Fibroblast of lung (primary cell): ENCODE results near the gene PCDHA1. TPM values are rescaled to one million over a fixed set of nuclear protein-coding genes. Genes with fewer than 3 reads are reported as not detected.

Source experiments
- DNase-seq, 2 donors: peaks; one replicate each; pipeline versions ENCODE4 v3.0.0 to v3.0.0-alpha.2; 2010; ENCODE audit warnings: low read depth in 2 of 2
- H2AFZ ChIP-seq: 2 replicates; pipeline ENCODE4 v1.5.1; 2012; ENCODE audit warnings: low read length, control low read depth, inconsistent platforms
- H3K27ac ChIP-seq: 2 replicates; pipeline ENCODE4 v1.5.1; 2011; ENCODE audit warnings: low read length, control low read depth; ENCODE audit not compliant: insufficient read depth
- H3K27me3 ChIP-seq: 2 replicates; pipeline ENCODE4 v1.5.1; 2011; ENCODE audit warnings: mild to moderate bottlenecking, low read length; ENCODE audit not compliant: control insufficient read depth, insufficient read depth
- H3K36me3 ChIP-seq: 2 replicates; pipeline ENCODE4 v1.5.1; 2011; ENCODE audit warnings: low read length; ENCODE audit not compliant: control insufficient read depth, insufficient read depth
- H3K4me1 ChIP-seq: 2 replicates; pipeline ENCODE4 v1.5.1; 2011; ENCODE audit warnings: low read length; ENCODE audit not compliant: control insufficient read depth, insufficient read depth; ENCODE audit errors: extremely low read depth
- H3K4me2 ChIP-seq: 2 replicates; pipeline ENCODE4 v1.5.1; 2011; ENCODE audit warnings: low read length, control low read depth; ENCODE audit not compliant: insufficient read depth; ENCODE audit errors: extremely low read depth
- H3K4me3 ChIP-seq, 4 experiments: fragments of 200-600 bp in 1 of 4; sonication (generic) in 1 of 4; replicated peaks in 1 of 4; 2 replicates each; pipeline ENCODE4 v1.5.1; 2011 to 2016; ENCODE audit warnings: low read length in 4 of 4, low read depth in 3 of 4, mild to moderate bottlenecking in 3 of 4, control low read depth in 2 of 4, inconsistent platforms in 1 of 4, mixed read lengths in 1 of 4; ENCODE audit not compliant: insufficient read depth in 1 of 4; ENCODE audit errors: control extremely low read depth in 1 of 4
- H3K79me2 ChIP-seq: 2 replicates; pipeline ENCODE4 v1.5.1; 2012; ENCODE audit warnings: mild to moderate bottlenecking, low read length, inconsistent platforms; ENCODE audit not compliant: control insufficient read depth, insufficient read depth
- H3K9ac ChIP-seq: 2 replicates; pipeline ENCODE4 v1.5.1; 2011; ENCODE audit warnings: mild to moderate bottlenecking, low read length, control low read depth; ENCODE audit not compliant: insufficient read depth
- H3K9me3 ChIP-seq: 2 replicates; pipeline ENCODE4 v1.5.1; 2012; ENCODE audit warnings: low read depth, low read length; ENCODE audit not compliant: control insufficient read depth, insufficient read depth
- H4K20me1 ChIP-seq: 2 replicates; pipeline ENCODE4 v1.5.1; 2011; ENCODE audit warnings: low read length; ENCODE audit not compliant: control insufficient read depth, insufficient read depth; ENCODE audit errors: extremely low read depth
- CTCF ChIP-seq, 2 donors: IDR thresholded peaks in 1 of 2; conservative IDR thresholded peaks in 1 of 2; 1 replicate in 1 of 2; 2 replicates in 1 of 2; pipeline ENCODE4 v1.5.1; 2011 to 2012; ENCODE audit warnings: low read length in 2 of 2, control low read depth in 1 of 2, inconsistent platforms in 1 of 2, low read depth in 1 of 2, mild to moderate bottlenecking in 1 of 2
- EZH2 ChIP-seq: IDR thresholded peaks from 2 replicates; pipeline ENCODE4 v1.5.1; 2012; ENCODE audit warnings: low read length, control low read depth, mild to moderate bottlenecking; ENCODE audit errors: missing control alignments
- polyA plus RNA-seq, 2 donors: library from polyadenylated mRNA; depleted of rRNA in 1 of 2; stranded (reverse) in 1 of 2; unstranded in 1 of 2; fragments of >200 nt; gene quantifications; 2 replicates each; pipeline ENCODE4 v1.2.1, GENCODE V29; 2011 to 2012; ENCODE audit warnings: missing spikeins in 1 of 2
- total RNA-seq: library from RNA; depleted of rRNA; stranded (reverse); fragments of >200 nt; gene quantifications from 2 replicates; pipeline ENCODE4 v1.2.1, GENCODE V29; 2014

Gene PCDHA1
- total and polyA plus RNA-seq, 2 donors (not counting 1 experiment from before 2014, with no cell fraction given) = under 0.01 to 0.12 TPM

- Histone ChIP-seq H3K79me2 (no peaks in the 10 kb centered on the region), H3K9me3 (no peaks in the 10 kb centered on the region), H2AFZ (no peak overlapping the region), H3K4me3 (no peak overlapping the region), H3K9ac (no peak overlapping the region), H3K4me2 (no peak overlapping the region), H3K4me1 (no peaks in the 10 kb centered on the region), H3K27me3 (no peaks in the 10 kb centered on the region), H4K20me1 (no peaks in the 10 kb centered on the region), H3K36me3 (no peaks in the 10 kb centered on the region), H3K27ac (no peak overlapping the region)
- DNase-seq = no peak
- TF ChIP-seq EZH2 (no peak), CTCF (conservative IDR thresholded peaks at IDR 0.05 in 1 of 2, IDR thresholded peaks at IDR 0.05 in 1 of 2; ENCODE audit: low read depth in 1 of 2, low read length in 2 of 2) (no peak)
These were observed 232.0 kb downstream of the PCDHA1 start for GRCh38 chr5:141017943-141018342.

- H3K79me2 ChIP-seq = no peaks in the 10 kb centered on the region
- no peak overlapping the region for H2AFZ ChIP-seq
- TF ChIP-seq CTCF (conservative IDR thresholded peaks at IDR 0.05 in 1 of 2, IDR thresholded peaks at IDR 0.05 in 1 of 2; ENCODE audit: low read depth in 1 of 2, low read length in 2 of 2) (no peak), EZH2 (no peak)
- no peaks in the 10 kb centered on the region for H3K9me3 ChIP-seq
- H4K20me1 ChIP-seq = no peaks in the 10 kb centered on the region
- H3K27me3 ChIP-seq = no peaks in the 10 kb centered on the region
- no peak overlapping the region for H3K4me3 ChIP-seq
- H3K27ac ChIP-seq = no peak overlapping the region
- H3K9ac ChIP-seq = no peak overlapping the region
- no peaks in the 10 kb centered on the region for H3K4me1 ChIP-seq
- DNase-seq = no peak
- no peaks in the 10 kb centered on the region for H3K36me3 ChIP-seq
- no peak overlapping the region for H3K4me2 ChIP-seq
These were observed 236.4 kb downstream of the PCDHA1 start for GRCh38 chr5:141022384-141022783.

GRCh38 chr5:141031006-141031405, 245.1 kb downstream of the PCDHA1 start:
- no peaks in the 10 kb centered on the region for H4K20me1 ChIP-seq
- no peak overlapping the region for H2AFZ ChIP-seq
- no peak overlapping the region for H3K4me2 ChIP-seq
- H3K4me3 ChIP-seq = no peak overlapping the region
- H3K4me1 ChIP-seq = no peaks in the 10 kb centered on the region
- H3K9ac ChIP-seq = no peak overlapping the region
- no peaks in the 10 kb centered on the region for H3K27me3 ChIP-seq
- TF ChIP-seq EZH2 (no peak), CTCF (conservative IDR thresholded peaks at IDR 0.05 in 1 of 2, IDR thresholded peaks at IDR 0.05 in 1 of 2; ENCODE audit: low read depth in 1 of 2, low read length in 2 of 2) (no peak)
- no peaks in the 10 kb centered on the region for H3K79me2 ChIP-seq
- no peak overlapping the region for H3K27ac ChIP-seq
- no peaks in the 10 kb centered on the region for H3K36me3 ChIP-seq
- no peak for DNase-seq
- no peaks in the 10 kb centered on the region for H3K9me3 ChIP-seq
